Posterior cingulate gyrus (tissue), 11 donors: Measurements from ENCODE around the gene GFER.
A peak's percentile ranks its signal among the peaks of the same experiment; 100 is the strongest.
"Not testable (repeated sequence)": the region's sequence is repeated elsewhere in the genome, so short reads cannot be mapped to it uniquely, and the experiment has no call there.

Experiments
- DNase-seq, 10 donors: peaks; one replicate each; pipeline versions ENCODE4 v3.0.0 to v3.0.0-alpha.2; 2020 to 2021; ENCODE audit warnings: mixed read lengths in 3 of 10
- intact Hi-C: fragments of 100-400 bp; cut with DNase I; formaldehyde crosslinking; loops from one replicate; pipeline ENCODE4 v1.15.1; 2023

Gene GFER

GRCh38 chr16:2003231-2003826 lies 19.3 kb downstream of the GFER start:
- DNase-seq: peak in 1 of 10 donors; percentile 63
- intact Hi-C loops: no loop called here

- peak; percentile 48 to 98 (median 80) for DNase-seq
- intact Hi-C loops: no loop called here
Observed at GRCh38 chr16:2003827-2004641, 20.0 kb downstream of the GFER start.

- intact Hi-C loops: no loop called here
- DNase-seq: peak in 1 of 10 donors; percentile 88
Observed at GRCh38 chr16:2004795-2005517, 21.0 kb downstream of the GFER start.

- peak in 5 of 10 donors; percentile 33 to 89 (median 74) for DNase-seq
- intact Hi-C loops: no loop called here
Observed at GRCh38 chr16:2005646-2006045, 21.7 kb downstream of the GFER start.

GRCh38 chr16:2006317-2006716 lies 22.3 kb downstream of the GFER start:
- intact Hi-C loops: no loop called here
- peak in 1 of 10 donors; percentile 81 for DNase-seq

- DNase-seq: peak in 1 of 10 donors; percentile 75
- intact Hi-C loops: no loop called here
Observed at GRCh38 chr16:2007081-2007836, 23.3 kb downstream of the GFER start.

- intact Hi-C loops: no loop called here
- peak in 1 of 10 donors; percentile 76 for DNase-seq
Observed at GRCh38 chr16:2008009-2008526, 24.1 kb downstream of the GFER start.

GRCh38 chr16:2008631-2009163 lies 24.7 kb downstream of the GFER start:
- intact Hi-C loops: no loop called here
- peak in 1 of 10 donors; percentile 79 for DNase-seq

- intact Hi-C loops: no loop called here
- peak in 1 of 10 donors; percentile 90 for DNase-seq
Observed at GRCh38 chr16:2009164-2009711, 25.2 kb downstream of the GFER start.

- peak; percentile 64 to 98 (median 83) for DNase-seq
- intact Hi-C loops: no loop called here
Observed at GRCh38 chr16:2009791-2010510, 26.0 kb downstream of the GFER start, which contains the start of gene ZNF598. TSS of gene ZNF598 (minus strand) at chr16:2009821.

GRCh38 chr16:2011726-2012125 lies 27.7 kb downstream of the GFER start:
- intact Hi-C loops, DNase-seq: not testable (repeated sequence)

GRCh38 chr16:2013527-2013926 lies 29.5 kb downstream of the GFER start:
- intact Hi-C loops: no loop called here
- no peak for DNase-seq

- intact Hi-C loops: no loop called here
- no peak for DNase-seq
Observed at GRCh38 chr16:2015117-2015946, 31.3 kb downstream of the GFER start.

GRCh38 chr16:2015947-2016208 lies 31.9 kb downstream of the GFER start:
- intact Hi-C loops: no loop called here
- no peak for DNase-seq

- intact Hi-C loops: no loop called here
- DNase-seq: peak in 1 of 10 donors; percentile 84
Observed at GRCh38 chr16:2016407-2016922, 32.5 kb downstream of the GFER start.

- peak in 1 of 10 donors; percentile 80 for DNase-seq
- intact Hi-C loops: no loop called here
Observed at GRCh38 chr16:2019518-2019920, 35.5 kb downstream of the GFER start, which contains the start of gene NPW. TSS of gene NPW (plus strand) at chr16:2019785.

GRCh38 chr16:2019921-2020831 lies 36.2 kb downstream of the GFER start:
- intact Hi-C loops: no loop called here

More at GRCh38 chr16:2019921-2020831, 36.2 kb downstream of the GFER start:
- DNase-seq: peak in 2 of 10 donors; percentile 76 to 83
